Activated CD8-positive, alpha-beta memory T cell treated with anti-CD3 and anti-CD28 coated beads for 1 hour (primary cell): ENCODE measurements around the gene RP9.

Source experiments
- DNase-seq, 2 donors: peaks; one replicate each; pipeline ENCODE4 v3.0.0-alpha.2; 2020; ENCODE audit warnings: low read depth in 1 of 2; ENCODE audit errors: extremely low read depth in 1 of 2

RP9 gene

DNA sequence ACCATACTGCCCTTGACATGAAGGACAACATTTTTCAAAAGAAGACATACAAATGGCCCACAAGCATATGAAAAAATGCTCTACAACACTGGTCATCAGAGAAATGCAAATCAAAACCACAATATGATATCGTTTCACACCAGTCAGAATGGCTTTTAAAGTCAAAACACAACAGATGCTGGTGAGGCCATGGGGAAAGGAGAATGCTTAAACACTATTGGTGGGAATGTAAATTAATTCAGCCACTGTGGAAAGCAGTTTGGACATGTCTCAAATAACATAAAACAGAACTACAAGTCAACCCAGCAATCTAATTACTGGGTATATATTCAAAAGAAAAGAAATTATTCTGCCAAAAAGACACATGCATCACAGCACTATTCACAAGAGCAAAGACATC is 42.4 kb downstream of the RP9 start:
- no peak for DNase-seq

DNA sequence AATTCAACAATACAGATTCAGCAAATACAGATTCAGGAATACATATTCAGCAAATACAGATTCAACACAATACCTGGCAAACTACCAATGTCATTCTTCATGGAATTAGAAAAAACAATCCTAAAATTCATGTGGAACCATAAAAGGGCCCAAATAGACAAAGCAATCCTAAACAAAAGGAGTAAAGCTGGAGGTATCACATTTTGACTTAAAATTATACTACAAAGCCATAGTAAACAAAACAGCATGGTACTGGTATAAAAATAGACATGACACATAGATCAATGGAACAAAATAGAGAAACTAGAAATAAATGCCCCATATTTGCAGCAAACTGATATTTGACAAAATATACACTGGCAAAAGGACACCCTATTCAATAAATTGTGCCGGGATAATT is 43.2 kb downstream of the RP9 start:
- no peak for DNase-seq

DNA sequence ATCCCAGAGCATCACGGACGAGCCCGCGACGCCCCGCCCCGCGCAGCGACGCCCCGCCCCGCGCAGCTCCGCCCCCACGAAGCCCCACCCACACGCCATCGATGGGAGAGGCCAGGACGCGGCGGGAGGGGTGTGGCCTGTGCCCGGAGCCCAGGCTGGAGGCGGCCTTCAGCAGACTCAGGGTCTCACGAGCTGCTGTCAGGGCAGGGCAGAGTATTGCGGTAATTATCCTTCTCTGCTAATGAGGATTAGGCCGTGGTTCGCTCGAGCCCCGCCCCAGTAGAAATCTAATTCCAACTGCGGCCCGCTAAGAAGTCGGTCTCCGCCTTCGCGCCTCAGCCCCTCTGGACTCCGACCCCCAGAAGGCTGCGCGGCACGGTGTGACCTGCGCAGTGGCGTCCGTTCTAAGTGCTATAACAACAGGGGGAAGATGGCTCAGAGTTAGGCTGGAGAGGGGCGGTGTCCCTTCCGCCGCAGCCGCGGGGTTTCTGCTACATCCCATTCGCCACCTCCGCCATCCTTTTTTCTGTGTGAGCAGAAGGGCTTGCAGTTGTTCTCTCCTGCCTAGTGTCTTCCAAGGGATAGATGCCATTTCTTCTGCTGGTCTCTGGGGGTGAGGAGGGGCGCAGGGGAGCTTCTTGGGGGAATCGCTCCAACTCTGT is 46.3 kb downstream of the RP9 start:
- DNase-seq = peak; percentile 71 to 88

DNA sequence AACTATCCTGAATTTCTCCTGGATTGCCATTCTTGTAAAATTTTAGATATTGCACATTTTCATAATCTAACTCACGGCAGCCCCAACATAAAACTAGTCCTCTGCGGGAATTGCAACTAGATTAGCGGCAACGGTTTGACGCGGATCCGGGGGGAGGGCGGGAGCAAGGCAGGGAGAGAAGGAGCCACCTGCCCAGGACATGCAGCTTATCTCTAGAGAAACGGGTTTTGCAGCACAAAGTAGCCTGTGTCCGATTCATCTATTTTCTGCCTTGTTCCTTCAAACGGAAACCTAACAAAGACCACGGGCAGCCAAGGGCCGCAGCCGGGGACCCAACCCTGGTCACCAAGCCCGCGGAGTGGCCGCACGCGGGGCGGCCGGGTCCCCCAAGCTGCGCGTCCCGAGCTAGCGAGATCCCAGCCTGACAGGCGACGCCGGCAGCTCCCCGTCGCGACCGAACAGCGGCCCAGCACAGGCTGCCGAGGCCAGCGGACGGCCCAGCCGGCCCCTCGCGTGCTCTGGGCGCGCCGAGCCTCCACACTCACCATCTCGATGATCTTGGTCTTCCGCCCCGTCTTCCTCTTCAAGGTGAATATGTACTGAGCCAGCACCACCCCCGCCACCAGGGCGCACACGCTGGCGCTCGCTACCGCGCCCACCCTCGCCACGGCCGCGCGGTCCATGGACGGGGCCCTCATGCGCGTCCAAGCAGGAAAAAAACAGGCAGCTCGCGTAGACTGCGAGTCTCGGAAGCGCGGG is 47.0 kb downstream of the RP9 start, which contains the start of gene NT5C3A:
Gene NT5C3A, minus strand, starts transcription at position 754 of the 759 bp plus-strand sequence. Its CDS starts 71 bp downstream, at position 683.
- peak in 1 of 2 donors; percentile 2 for DNase-seq

DNA sequence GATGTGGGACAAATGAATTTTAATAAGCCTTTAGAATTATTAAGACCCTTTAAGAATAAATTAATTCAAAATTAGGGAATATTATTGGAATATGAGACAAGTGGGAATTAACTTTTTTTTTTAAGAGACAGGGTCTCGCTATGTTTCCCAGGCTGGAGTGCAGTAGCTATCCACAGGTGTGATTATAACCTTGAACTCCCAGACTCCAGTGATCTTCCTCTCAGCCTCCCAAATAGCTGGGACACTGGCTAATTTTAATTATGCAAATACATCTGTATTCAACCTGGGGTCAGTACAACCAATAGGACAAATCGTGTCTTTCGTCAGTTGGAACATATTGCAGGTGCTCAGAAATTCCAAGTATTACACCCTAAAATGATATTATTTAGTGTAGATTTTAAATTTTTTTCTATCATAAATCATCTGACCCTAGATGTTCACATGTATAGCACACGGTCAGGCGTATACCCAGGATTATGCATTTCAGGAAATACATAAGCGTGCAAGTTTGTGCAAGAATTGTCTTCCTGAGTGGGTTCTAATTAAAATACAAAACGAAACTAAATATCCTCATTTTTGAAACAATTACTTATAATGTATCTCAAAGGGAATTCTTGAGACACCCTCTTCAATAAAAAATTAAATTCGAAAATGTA is 47.8 kb downstream of the RP9 start:
- no peak for DNase-seq

DNA sequence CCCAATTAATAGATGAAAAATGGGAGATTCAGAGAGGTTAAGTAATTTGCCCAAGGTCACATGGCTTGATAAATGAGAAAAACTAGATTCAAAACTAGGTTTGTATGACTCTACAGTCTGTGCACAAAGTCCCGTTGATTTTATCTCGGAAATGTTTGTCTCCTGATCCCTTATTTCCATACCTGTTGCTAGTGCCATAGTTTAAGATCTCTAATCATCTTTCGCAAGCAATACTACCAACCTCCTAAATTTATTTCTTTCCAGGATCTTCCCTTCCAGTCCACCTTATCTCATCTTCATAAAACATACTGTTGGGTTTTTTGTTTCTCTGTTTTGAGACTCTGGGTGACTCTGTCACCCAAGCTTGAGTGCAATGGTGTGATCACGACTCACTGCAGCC is 49.6 kb downstream of the RP9 start:
- DNase-seq = no peak

DNA sequence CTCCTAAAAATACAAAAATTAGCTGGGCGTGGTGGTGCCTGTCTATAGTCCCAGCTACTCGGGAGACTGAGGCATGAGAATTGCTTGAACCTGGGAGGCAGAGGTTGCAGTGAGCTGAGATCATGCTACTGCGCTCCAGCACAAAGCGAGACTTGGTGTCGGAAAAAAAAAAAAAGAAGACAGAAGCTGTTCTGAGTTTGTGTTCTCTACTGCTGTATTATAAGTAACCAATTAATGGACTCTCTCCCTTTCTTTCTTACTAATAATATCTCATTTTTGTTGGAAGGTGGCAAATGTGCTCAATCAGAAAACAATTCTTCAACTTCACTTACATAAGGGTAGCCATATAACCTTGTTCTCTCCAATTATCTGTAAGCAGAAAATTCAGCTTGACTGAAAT is 54.0 kb downstream of the RP9 start:
- no peak for DNase-seq

DNA sequence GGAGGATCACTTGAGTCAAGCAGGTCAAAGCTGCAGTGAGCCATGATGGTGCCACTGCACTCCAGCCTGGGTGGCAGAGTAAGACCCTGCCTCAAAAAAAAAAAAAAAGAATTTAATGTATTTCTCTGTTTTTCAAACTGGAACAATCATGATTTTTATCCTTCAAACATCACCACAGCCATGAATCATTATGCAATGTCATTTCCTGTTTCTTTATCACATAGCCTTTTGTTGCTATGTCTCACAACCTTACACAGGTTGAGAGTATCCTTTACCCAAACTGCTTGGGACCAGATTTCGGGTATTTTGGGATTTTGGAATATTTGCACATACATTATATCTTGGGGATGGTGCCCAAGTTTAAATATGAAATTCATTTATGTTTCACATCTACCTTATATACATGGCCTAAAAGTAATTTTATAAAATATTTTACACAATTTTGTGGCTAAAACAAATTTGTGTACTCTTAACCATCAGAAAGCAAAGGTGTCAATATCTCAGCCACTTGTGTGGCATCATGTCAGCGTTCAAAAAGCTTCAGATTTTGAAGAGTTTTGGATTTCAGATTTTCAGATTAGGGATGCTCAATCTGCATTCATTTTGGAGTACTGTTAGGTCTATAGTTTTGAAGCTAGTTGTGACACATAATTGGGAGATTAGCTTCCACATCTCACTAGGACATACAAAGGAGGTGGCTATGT is 54.8 kb downstream of the RP9 start:
- DNase-seq = no peak

DNA sequence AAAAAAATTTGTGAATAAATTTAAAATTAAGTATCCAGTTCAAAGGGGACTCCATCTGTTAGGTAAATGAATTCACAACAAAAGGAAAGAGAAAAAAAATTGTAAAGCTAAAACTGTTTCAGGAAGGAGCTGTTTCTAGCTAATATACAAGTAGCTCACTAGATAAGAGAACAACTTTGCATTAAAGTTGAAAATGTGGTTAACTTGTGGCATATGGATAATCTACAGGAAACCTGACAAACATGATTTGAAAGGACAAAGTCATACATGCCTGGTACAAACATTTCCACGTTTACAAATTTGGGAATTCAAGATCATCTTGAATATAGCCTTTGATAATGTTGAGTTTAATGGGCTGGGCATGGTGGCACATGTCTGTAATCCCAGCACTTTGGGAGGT is 55.5 kb downstream of the RP9 start:
- DNase-seq = no peak

DNA sequence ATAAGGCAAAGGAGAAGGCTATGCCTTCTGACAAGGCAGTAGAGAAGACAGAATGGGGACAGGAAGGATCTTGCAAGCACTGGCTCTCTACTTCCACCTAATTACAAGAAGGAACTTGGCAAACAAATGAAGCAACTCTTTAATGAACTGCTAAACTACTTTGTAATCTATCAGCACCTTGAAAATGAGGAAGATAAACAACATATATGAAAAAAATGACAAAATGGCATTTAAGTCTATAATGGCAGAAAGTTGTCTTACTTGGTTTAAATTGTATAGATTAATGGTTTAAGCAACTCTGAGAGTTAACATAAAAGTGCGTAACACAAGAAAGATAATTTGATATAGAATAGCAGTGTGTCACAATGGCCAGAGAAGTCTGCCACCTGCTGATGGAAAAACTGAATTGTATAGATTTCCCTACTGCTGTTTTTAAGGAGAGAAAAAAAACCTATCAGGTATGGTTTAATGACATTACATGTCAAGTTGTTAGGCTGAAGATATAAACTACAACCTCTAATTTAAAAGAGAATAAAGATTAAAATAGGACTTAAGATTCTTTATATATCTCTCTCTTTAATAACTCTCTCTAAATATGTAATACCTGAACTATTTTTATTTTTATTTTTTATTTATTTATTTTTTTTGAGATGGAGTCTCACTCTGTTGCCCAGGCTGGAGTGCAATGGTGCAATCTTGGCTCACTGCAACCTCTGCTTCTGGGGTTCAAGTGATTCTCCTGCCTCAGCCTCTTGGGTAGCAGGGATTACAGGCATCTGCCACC is 58.5 kb downstream of the RP9 start:
- no peak for DNase-seq

DNA sequence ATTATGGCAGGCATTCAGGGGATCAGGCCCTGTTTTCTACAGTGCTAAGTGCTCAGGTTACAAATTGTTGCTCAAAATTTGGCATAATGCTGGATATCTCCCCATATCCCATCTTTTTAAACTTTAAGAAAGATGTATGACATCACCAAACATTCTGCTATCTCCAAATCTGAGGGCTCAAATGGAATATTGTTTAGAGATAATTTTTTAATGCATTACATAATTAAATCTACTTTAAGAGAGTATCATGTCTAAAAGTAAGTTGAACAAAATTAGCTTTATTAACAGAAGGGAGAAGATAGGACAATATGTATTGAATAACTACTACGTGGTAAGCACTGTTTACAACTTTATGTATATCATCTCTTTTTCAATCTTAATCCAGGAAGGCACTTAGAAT is 60.5 kb downstream of the RP9 start:
- DNase-seq = no peak

DNA sequence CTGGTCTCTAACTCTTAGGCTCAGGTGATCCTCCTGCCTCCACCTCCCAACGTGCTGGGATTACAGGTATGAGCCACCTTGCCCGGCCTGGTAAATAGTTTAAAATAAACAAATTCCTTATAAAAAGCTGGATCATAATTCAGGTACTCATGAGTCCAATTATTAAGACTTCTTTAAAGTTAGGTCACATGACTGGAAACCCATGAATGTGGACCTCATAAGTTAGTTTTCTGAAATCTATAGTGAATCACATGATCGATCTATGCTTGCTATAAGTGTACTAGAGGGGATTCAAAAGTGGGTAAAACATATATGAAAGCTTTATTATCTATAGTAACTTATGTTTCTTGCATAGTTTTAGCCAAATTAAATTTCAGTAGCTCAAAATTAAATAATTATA is 60.9 kb downstream of the RP9 start:
- DNase-seq = no peak

DNA sequence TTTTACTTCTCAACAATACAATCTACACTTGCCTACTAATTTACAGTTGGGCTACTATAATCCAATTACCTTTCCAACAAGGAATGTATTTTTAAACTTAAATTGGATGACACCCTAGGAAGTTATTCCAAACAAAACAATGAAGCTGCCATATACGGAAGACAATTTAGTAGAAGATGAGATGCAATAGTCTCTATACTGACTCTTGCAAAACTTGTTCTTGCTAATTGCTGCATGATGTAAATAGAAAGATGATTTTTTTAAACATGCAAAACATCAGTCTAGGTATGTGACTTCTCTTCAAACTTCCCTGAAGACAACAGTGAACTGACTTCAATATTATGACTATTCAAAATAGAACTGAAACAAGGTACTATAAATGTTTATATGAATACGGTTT is 64.2 kb downstream of the RP9 start:
- DNase-seq = no peak
